Panc1 (cell line): ENCODE measurements around the gene TMEM62. TPM values are rescaled to one million over a fixed set of nuclear protein-coding genes. Genes with fewer than 3 reads are reported as not detected.

ENCODE experiments used
- ATAC-seq: fragments of 200-7000 bp; cut with Tn5 transposase; 2 replicates; pipeline ENCODE4 v1.9.1; 2020; ENCODE audit warnings: mild to moderate bottlenecking, moderate library complexity
- BruUV-seq: library from RNA; stranded (reverse); fragments of 400-500 nt; replicated peaks from 2 replicates; lab custom pipeline; 2021; lab: Mats Ljungman, UMichigan
- CTCF ChIA-PET: fragments of 300-600 bp; sonication (Branson Sonifier 250); formaldehyde crosslinking; loops from one replicate; lab custom pipeline; 2022; ENCODE audit warnings: antibody characterized with exemption; lab: Charles Lee
- POLR2A ChIA-PET: fragments of 300-600 bp; sonication (Branson Sonifier 250); formaldehyde crosslinking; loops from one replicate; lab custom pipeline; 2022; ENCODE audit warnings: antibody characterized with exemption; lab: Charles Lee
- DNase-seq: peaks from one replicate; pipeline ENCODE4 v3.0.0-alpha.2; 2010; ENCODE audit warnings: low read depth, low spot score
- H3K27ac ChIP-seq: 2 replicates; pipeline ENCODE4 v1.5.1; 2011; ENCODE audit warnings: mild to moderate bottlenecking, low read length, inconsistent platforms
- H3K27me3 ChIP-seq: fragments of 200-500 bp; sonication (Bioruptor generic); 2 replicates; pipeline ENCODE4 v1.6.0; 2014; ENCODE audit warnings: low read length, inconsistent platforms; ENCODE audit not compliant: control insufficient read depth, insufficient read depth
- H3K36me3 ChIP-seq: fragments of 200-500 bp; sonication (Bioruptor generic); 2 replicates; pipeline ENCODE4 v1.5.1; 2014; ENCODE audit warnings: inconsistent platforms, mild to moderate bottlenecking, low read length, moderate library complexity; ENCODE audit not compliant: control insufficient read depth, insufficient read depth
- H3K4me1 ChIP-seq: 2 replicates; pipeline ENCODE4 v1.5.1; 2011; ENCODE audit warnings: inconsistent platforms, mild to moderate bottlenecking, low read length, moderate library complexity; ENCODE audit not compliant: control insufficient read depth, insufficient read depth
- H3K4me3 ChIP-seq, 2 experiments: 2 replicates each; pipeline ENCODE4 v1.5.1; 2011 to 2012; ENCODE audit warnings: low read depth in 2 of 2, low read length in 2 of 2, mild to moderate bottlenecking in 2 of 2, inconsistent platforms in 1 of 2, moderate library complexity in 1 of 2
- H3K9me3 ChIP-seq: fragments of 200-500 bp; sonication (Bioruptor generic); 2 replicates; pipeline ENCODE4 v1.5.1; 2014; ENCODE audit warnings: low read depth, mild to moderate bottlenecking, inconsistent platforms, low read length, moderate library complexity; ENCODE audit not compliant: control insufficient read depth, insufficient read depth
- CTCF ChIP-seq: fragments of 450-650 bp; IDR thresholded peaks from 2 replicates; pipeline ENCODE4 v1.5.1; 2017; ENCODE audit warnings: mild to moderate bottlenecking
- POLR2AphosphoS5 ChIP-seq: IDR thresholded peaks from 2 replicates; pipeline ENCODE4 v1.6.1; 2012; ENCODE audit warnings: mild to moderate bottlenecking, low read depth, low read length, moderate library complexity
- SIN3A ChIP-seq: IDR thresholded peaks from 2 replicates; pipeline ENCODE4 v1.6.1; 2012; ENCODE audit warnings: low read depth, mild to moderate bottlenecking, low read length, moderate library complexity, borderline replicate concordance; ENCODE audit not compliant: insufficient read depth
- TCF7L2 ChIP-seq: IDR thresholded peaks from 2 replicates; pipeline ENCODE4 v1.6.1; 2011; ENCODE audit warnings: mild to moderate bottlenecking, low read depth, low read length, inconsistent platforms
- in situ Hi-C: cut with HindIII; loops from 2 replicates; pipeline ENCODE4 v1.10.0; 2016; ENCODE audit warnings: low sequenced_read_pairs, low pct_unique_long_range_greater_than_20kb
- intact Hi-C: fragments of 100-400 bp; cut with micrococcal nuclease; formaldehyde crosslinking; loops from one replicate; pipeline ENCODE4 v1.10.0; 2022; ENCODE audit not compliant: unreplicated experiment
- total RNA-seq: library from RNA; stranded (reverse); gene quantifications from one replicate; pipeline ENCODE4 v1.2.1, GENCODE V29; 2021; ENCODE audit not compliant: unreplicated experiment

TMEM62 gene
- total RNA-seq, 1 experiment from 2014 or later, result 20.4 TPM

- no peak for DNase-seq
- no TSS peak for BruUV-seq
- Histone ChIP-seq H3K27me3 (peaks cover 3% of the 10 kb centered on the region; the same call in 1 of the 2 replicates), H3K9me3 (no peaks in the 10 kb centered on the region), H3K36me3 (no peaks in the 10 kb centered on the region), H3K27ac (no peak overlapping the region), H3K4me3 (no peak overlapping the region), H3K4me1 (no peaks in the 10 kb centered on the region)
- ATAC-seq, result peak; percentile 76
- CTCF ChIA-PET, result interaction anchor here (0.6 to 2.4 kb wide), 3 partner anchors 16 to 76 kb away, joined by 4 to 9 read pairs (median 6); no protein-coding TSS in a partner anchor
- POLR2A ChIA-PET, result no interaction called here
- TF ChIP-seq POLR2AphosphoS5, result no peak
- intact Hi-C loops, result no loop called here
- in situ Hi-C loops, result no loop called here
Observed at GRCh38 chr15:43209059-43209824, 75.9 kb downstream of the TMEM62 start.

- no peaks in the 10 kb centered on the region for H3K9me3 ChIP-seq
- no peaks in the 10 kb centered on the region for H3K36me3 ChIP-seq
- ATAC-seq (no peak), DNase-seq (no peak)
- no TSS peak for BruUV-seq
- H3K27ac ChIP-seq, result no peak overlapping the region
- intact Hi-C loops (no loop called here), in situ Hi-C loops (no loop called here)
- ChIA-PET POLR2A (no interaction called here), CTCF (interaction anchor here (1.9 kb wide), 1 partner anchor 75 kb away, joined by 6 read pairs; no protein-coding TSS in a partner anchor)
- TF ChIP-seq CTCF (no peak), TCF7L2 (no peak), POLR2AphosphoS5 (no peak), SIN3A (no peak)
- no peaks in the 10 kb centered on the region for H3K4me1 ChIP-seq
- H3K4me3 ChIP-seq, result no peak overlapping the region
- peaks cover 3% of the 10 kb centered on the region; the same call in 1 of the 2 replicates for H3K27me3 ChIP-seq
Observed at GRCh38 chr15:43210172-43210745, 76.9 kb downstream of the TMEM62 start.

- Histone ChIP-seq H3K4me1 (no peaks in the 10 kb centered on the region), H3K4me3 (no peak overlapping the region), H3K36me3 (no peaks in the 10 kb centered on the region), H3K27me3 (peaks cover 3% of the 10 kb centered on the region; the same call in 1 of the 2 replicates), H3K27ac (no peak overlapping the region), H3K9me3 (no peaks in the 10 kb centered on the region)
- ATAC-seq, result no peak
- no TSS peak for BruUV-seq
- ChIA-PET CTCF (interaction anchor here (0.5 kb wide), 1 partner anchor 993 kb away, joined by 10 read pairs; no protein-coding TSS in a partner anchor), POLR2A (no interaction called here)
- TF ChIP-seq CTCF (no peak), SIN3A (no peak)
- in situ Hi-C loops, result no loop called here
- intact Hi-C loops, result no loop called here
- DNase-seq, result no peak
Observed at GRCh38 chr15:43210807-43211206, 77.4 kb downstream of the TMEM62 start.
